Naive B cell (primary cell): Measurements from ENCODE around the gene HOXB4. TPM values are rescaled to one million over a fixed set of nuclear protein-coding genes. Genes with fewer than 3 reads are reported as not detected.

Source experiments
- ATAC-seq, 2 donors: fragments of 150-1000 bp; cut with Tn5 transposase; 2 replicates each; pipeline ENCODE4 v1.10.0; 2021; ENCODE audit warnings: low read depth in 2 of 2, mild to moderate bottlenecking in 2 of 2, moderate library complexity in 2 of 2
- DNase-seq: peaks from one replicate; pipeline ENCODE4 v3.0.0; 2022
- H3K27ac Mint-ChIP-seq, 6 donors: one replicate each; pipeline ENCODE4 v1.8.0; 2020 to 2022; ENCODE audit warnings: mild to moderate bottlenecking in 6 of 6, mixed read lengths in 6 of 6, moderate library complexity in 5 of 6, inconsistent platforms in 2 of 6
- H3K27me3 Mint-ChIP-seq, 3 donors: one replicate each; pipeline ENCODE4 v1.8.0; 2021 to 2022; ENCODE audit warnings: mixed read lengths in 3 of 3, mild to moderate bottlenecking in 1 of 3
- H3K36me3 Mint-ChIP-seq, 2 donors: one replicate each; pipeline ENCODE4 v1.8.0; 2020 to 2022; ENCODE audit warnings: mixed read lengths in 2 of 2, inconsistent platforms in 1 of 2, mild to moderate bottlenecking in 1 of 2
- H3K4me1 Mint-ChIP-seq, 3 donors: one replicate each; pipeline ENCODE4 v1.8.0; 2020 to 2022; ENCODE audit warnings: mixed read lengths in 3 of 3, inconsistent platforms in 1 of 3, mild to moderate bottlenecking in 1 of 3, moderate library complexity in 1 of 3
- H3K4me3 Mint-ChIP-seq, 8 donors: one replicate each; pipeline ENCODE4 v1.8.0; 2020 to 2022; ENCODE audit warnings: mild to moderate bottlenecking in 8 of 8, mixed read lengths in 8 of 8, moderate library complexity in 8 of 8, inconsistent platforms in 2 of 8
- H3K9me3 Mint-ChIP-seq, 7 donors: one replicate each; pipeline ENCODE4 v1.8.0; 2020 to 2022; ENCODE audit warnings: mixed read lengths in 7 of 7, mild to moderate bottlenecking in 5 of 7, inconsistent platforms in 2 of 7, moderate library complexity in 1 of 7
- polyA plus RNA-seq, 6 donors: library from polyadenylated mRNA; unstranded; fragments of 300-500 nt; fragmentation: Illumina TruSeq; gene quantifications; one replicate each; pipeline ENCODE4 v1.2.3, GENCODE V29; 2021; ENCODE audit warnings: low read depth in 6 of 6

HOXB4 gene
- polyA plus RNA-seq, 6 donors from 2014 or later, result 0.07 to 0.25 TPM; not detected in 4

GRCh38 chr17:48559122-48559839 is 18.9 kb downstream of the HOXB4 start:
- no peak for DNase-seq

GRCh38 chr17:48558831-48559121 is 19.4 kb downstream of the HOXB4 start:
- peaks cover 9 to 18% (median 11%) of the 10 kb centered on the region in 3 donors for H3K4me1 Mint-ChIP-seq
- no peak for ATAC-seq
- peaks cover 49 to 87% (median 86%) of the 10 kb centered on the region in 3 donors for H3K27me3 Mint-ChIP-seq
- no peaks in the 10 kb centered on the region for H3K9me3 Mint-ChIP-seq
- no peak for DNase-seq
- H3K4me3 Mint-ChIP-seq, result no peak overlapping the region
- H3K27ac Mint-ChIP-seq, result no peak overlapping the region
- H3K36me3 Mint-ChIP-seq, result no peaks in the 10 kb centered on the region

More at GRCh38 chr17:48559122-48559839, 18.9 kb downstream of the HOXB4 start:
- Mint-ChIP-seq H3K27me3 (peaks cover 46 to 83% (median 82%) of the 10 kb centered on the region in 3 donors), H3K27ac (no peak overlapping the region), H3K4me1 (peaks cover 9 to 18% (median 11%) of the 10 kb centered on the region in 3 donors), H3K4me3 (no peak overlapping the region), H3K9me3 (no peaks in the 10 kb centered on the region), H3K36me3 (no peaks in the 10 kb centered on the region)
- ATAC-seq, result no peak

GRCh38 chr17:48558057-48558830 is 19.9 kb downstream of the HOXB4 start:
- Mint-ChIP-seq H3K36me3 (no peaks in the 10 kb centered on the region), H3K4me1 (peaks cover 9 to 18% (median 11%) of the 10 kb centered on the region in 3 donors), H3K4me3 (no peak overlapping the region), H3K27ac (no peak overlapping the region), H3K27me3 (peaks cover 55 to 87% (median 86%) of the 10 kb centered on the region in 3 donors), H3K9me3 (no peaks in the 10 kb centered on the region)
- no peak for DNase-seq
- no peak for ATAC-seq

DNA sequence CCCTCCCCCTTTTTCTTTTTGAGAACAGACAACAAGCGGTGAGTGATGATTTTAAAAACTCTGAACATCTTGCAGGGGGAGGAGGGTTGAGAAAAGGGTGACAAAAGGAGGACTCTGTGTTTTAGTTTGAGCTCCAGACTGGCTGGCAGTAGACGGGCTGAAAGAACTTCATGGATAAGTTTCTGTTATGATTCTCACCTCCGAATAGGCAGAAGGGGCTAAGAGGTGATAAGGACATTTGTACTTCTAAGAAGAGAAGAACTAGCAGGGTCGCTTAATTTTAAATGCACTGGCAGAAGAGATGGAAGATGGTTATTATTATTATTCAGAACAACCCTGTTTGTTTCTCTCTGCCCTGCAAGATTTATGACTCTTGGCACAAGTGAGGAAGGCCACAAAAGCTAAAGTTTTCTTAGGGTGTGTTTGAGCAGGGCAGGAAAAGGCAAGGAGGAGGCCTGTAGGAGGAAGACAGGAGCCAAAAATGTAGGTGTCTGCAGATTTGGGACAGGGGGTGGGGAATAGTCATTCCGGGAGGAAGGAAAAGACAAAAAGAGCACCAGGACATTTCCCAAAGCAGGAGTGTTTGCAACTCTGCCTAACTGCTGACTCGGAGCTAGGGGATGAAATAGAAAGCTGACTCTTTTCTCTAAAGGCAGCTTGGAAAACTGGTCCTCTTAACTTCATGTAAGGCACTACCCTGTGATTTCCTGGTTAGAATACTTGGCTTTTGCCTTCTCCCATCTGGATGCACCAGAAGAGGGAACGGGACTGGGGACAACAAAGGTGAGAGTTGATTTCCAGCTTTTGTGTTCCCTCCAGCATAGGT is 21.4 kb downstream of the HOXB4 start:
- peaks cover 9 to 18% (median 11%) of the 10 kb centered on the region in 3 donors for H3K4me1 Mint-ChIP-seq
- H3K27ac Mint-ChIP-seq, result peak overlapping the region in 1 of 6 donors; percentile 6
- H3K9me3 Mint-ChIP-seq, result no peaks in the 10 kb centered on the region
- peaks cover 54 to 85% (median 85%) of the 10 kb centered on the region in 3 donors for H3K27me3 Mint-ChIP-seq
- ATAC-seq, result no peak
- H3K4me3 Mint-ChIP-seq, result peak overlapping the region in 2 of 8 donors; percentile 33 to 38
- no peaks in the 10 kb centered on the region for H3K36me3 Mint-ChIP-seq
- no peak for DNase-seq

DNA sequence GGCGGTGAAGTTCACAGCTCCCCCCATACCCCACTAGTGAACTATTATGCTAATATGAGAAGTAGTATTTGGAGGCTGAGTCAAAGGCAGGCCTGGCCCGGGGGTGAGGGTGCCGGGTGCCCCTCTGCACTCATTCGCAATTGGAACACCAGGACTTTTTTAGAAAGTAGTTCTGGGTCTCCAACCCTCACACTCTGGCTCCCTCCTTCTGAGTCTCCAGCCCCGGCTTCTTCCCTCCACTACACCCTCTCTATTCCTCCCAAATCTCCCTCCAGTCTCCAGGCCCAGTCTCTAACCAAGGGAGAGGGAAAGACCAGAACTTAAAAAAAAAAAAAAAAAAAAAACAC is 21.9 kb downstream of the HOXB4 start:
- Mint-ChIP-seq H3K4me1 (peaks cover 9 to 18% (median 11%) of the 10 kb centered on the region in 3 donors), H3K9me3 (no peaks in the 10 kb centered on the region), H3K4me3 (peak overlapping the region in 2 of 8 donors; percentile 33 to 55), H3K36me3 (no peaks in the 10 kb centered on the region), H3K27ac (no peak overlapping the region), H3K27me3 (peaks cover 49 to 82% (median 79%) of the 10 kb centered on the region in 3 donors)
- DNase-seq (no peak), ATAC-seq (no peak)

GRCh38 chr17:48555258-48556228 is 22.6 kb downstream of the HOXB4 start:
- Mint-ChIP-seq H3K4me1 (peaks cover 9 to 18% (median 11%) of the 10 kb centered on the region in 3 donors), H3K9me3 (no peaks in the 10 kb centered on the region), H3K27me3 (peaks cover 49 to 78% (median 73%) of the 10 kb centered on the region in 3 donors), H3K27ac (peak overlapping the region in 3 of 6 donors; percentile 5 to 36 (median 19)), H3K4me3 (peak overlapping the region in 7 of 8 donors; percentile 54 to 90 (median 78)), H3K36me3 (no peaks in the 10 kb centered on the region)
- DNase-seq (no peak), ATAC-seq (peak; percentile 30 to 46)

GRCh38 chr17:48554412-48555257 is 23.5 kb downstream of the HOXB4 start:
- peak overlapping the region in 2 of 6 donors; percentile 5 to 36 for H3K27ac Mint-ChIP-seq
- ATAC-seq (no peak), DNase-seq (no peak)
- H3K9me3 Mint-ChIP-seq, result no peaks in the 10 kb centered on the region
- H3K4me1 Mint-ChIP-seq, result peaks cover 9 to 18% (median 11%) of the 10 kb centered on the region in 3 donors
- H3K36me3 Mint-ChIP-seq, result no peaks in the 10 kb centered on the region
- peaks cover 52 to 83% (median 73%) of the 10 kb centered on the region in 3 donors for H3K27me3 Mint-ChIP-seq
- peak overlapping the region in 6 of 8 donors; percentile 54 to 90 (median 79) for H3K4me3 Mint-ChIP-seq

- peak overlapping the region in 1 of 8 donors; percentile 25 for H3K4me3 Mint-ChIP-seq
- no peaks in the 10 kb centered on the region for H3K9me3 Mint-ChIP-seq
- peaks cover 50 to 76% (median 64%) of the 10 kb centered on the region in 3 donors for H3K27me3 Mint-ChIP-seq
- no peak overlapping the region for H3K27ac Mint-ChIP-seq
- ATAC-seq (no peak), DNase-seq (no peak)
- no peaks in the 10 kb centered on the region for H3K36me3 Mint-ChIP-seq
- peaks cover 9 to 18% (median 11%) of the 10 kb centered on the region in 3 donors for H3K4me1 Mint-ChIP-seq
These were observed 24.3 kb downstream of the HOXB4 start for GRCh38 chr17:48553826-48554225.

DNA sequence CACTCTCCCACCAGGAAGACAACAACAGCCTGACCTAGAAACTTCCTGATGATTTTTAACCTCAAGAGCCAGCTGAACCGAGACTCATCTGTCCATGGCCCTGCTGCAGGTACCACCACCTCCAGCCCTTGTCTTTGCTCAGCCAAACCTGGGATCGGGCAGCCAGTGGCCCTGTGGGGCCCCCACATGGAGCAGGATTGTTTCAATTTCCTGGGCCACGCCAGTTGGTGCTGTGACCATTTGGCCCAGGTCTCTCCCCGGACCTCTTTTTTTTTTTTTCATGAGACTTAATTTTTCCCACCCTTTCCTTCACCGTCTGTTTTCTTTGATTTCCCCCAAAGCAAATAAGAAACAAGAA is 25.0 kb downstream of the HOXB4 start:
- Mint-ChIP-seq H3K27ac (no peak overlapping the region), H3K36me3 (no peaks in the 10 kb centered on the region), H3K4me3 (no peak overlapping the region), H3K4me1 (peaks cover 9 to 18% (median 16%) of the 10 kb centered on the region in 3 donors), H3K9me3 (no peaks in the 10 kb centered on the region), H3K27me3 (peaks cover 49 to 69% (median 58%) of the 10 kb centered on the region in 3 donors)
- no peak for ATAC-seq
- no peak for DNase-seq

DNA sequence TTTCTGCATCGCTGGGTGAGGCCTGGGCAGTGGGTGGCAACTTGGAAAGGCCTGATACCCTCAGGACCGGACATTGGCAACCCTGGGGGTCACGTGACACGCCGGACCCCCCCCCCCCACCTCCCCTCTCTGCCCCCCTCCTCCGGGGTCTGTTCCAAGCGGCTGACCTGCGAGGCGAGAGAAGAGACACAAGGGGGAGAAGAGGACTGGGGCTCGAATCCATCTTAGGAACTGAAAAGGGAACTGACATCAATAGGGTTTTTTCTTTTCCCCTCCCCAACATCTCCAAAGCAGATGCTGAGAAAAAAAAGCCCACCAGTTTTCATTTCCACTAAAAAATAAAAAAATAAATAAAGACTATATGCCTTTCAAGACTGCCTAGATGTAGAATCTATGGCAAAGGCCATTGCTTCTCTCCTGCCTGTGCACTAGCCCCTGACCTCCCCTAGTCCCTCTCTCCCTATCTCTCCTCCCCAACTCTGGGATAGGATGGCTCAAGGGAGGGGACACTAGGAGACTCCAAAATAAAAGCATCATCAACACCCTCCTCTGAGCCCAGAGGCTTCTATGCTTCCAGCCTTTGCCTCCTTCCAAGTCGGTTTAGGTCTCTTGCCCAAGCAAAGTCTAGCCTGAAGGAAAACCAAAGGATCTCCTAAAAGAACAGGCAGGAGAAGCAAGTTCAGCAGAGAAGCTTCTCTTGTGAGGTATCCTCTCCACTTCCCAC is 25.5 kb downstream of the HOXB4 start:
- DNase-seq, result no peak
- Mint-ChIP-seq H3K9me3 (no peaks in the 10 kb centered on the region), H3K4me3 (no peak overlapping the region), H3K27ac (no peak overlapping the region), H3K36me3 (no peaks in the 10 kb centered on the region), H3K4me1 (peaks cover 9 to 22% (median 21%) of the 10 kb centered on the region in 3 donors), H3K27me3 (peaks cover 49 to 68% (median 54%) of the 10 kb centered on the region in 3 donors)
- ATAC-seq, result no peak
